GM12874 (cell line): Measurements from ENCODE around the gene LAG3.

Experiments used
- CTCF ChIP-seq: IDR thresholded peaks from 2 replicates; pipeline ENCODE4 v1.5.1; 2011; ENCODE audit warnings: low read depth, mild to moderate bottlenecking, control low read depth, low read length, moderate library complexity; ENCODE audit not compliant: insufficient read depth

Gene LAG3

DNA sequence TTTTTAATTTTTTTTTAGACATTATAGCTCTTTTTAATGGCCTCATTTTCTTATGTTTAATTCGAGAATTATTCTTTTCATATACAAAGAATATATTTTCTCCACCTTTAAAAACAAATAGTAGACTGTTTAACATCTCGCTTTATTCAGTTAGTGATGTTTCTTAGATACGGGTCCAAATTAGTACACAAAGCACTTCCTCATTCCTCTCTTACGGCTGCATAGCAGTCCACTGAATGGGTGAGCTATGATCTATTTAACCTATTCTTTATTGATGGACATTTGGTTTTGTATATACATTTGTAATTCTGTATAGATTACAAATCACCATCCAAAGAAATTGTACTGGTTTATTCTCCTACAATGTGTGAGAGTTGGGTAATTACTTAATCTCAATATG is 41.0 kb downstream of the LAG3 start:
- TF ChIP-seq CTCF: no peak

GRCh38 chr12:6816598-6816997 is 44.3 kb downstream of the LAG3 start:
- no peak for TF ChIP-seq CTCF

- TF ChIP-seq CTCF: no peak
Measured at GRCh38 chr12:6817098-6817497, 44.8 kb downstream of the LAG3 start.

DNA sequence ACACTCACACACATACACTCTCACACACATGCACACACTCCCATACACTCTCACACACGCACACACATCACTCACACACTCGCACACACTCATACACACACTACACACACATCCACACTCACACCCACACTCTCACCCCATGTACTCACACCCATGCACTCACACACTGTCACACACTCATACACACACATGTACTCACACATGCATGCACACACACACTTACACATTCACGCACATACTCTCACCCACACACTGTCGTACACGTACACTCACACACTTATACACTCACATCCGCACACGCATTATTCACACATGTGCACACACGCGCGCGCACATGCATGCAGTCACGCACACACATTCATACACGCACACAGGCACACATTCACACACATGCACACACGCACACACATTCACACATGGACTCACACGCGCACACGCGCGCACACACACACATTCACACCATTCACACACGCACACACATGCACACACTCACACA is 45.4 kb downstream of the LAG3 start:
- no peak for TF ChIP-seq CTCF

DNA sequence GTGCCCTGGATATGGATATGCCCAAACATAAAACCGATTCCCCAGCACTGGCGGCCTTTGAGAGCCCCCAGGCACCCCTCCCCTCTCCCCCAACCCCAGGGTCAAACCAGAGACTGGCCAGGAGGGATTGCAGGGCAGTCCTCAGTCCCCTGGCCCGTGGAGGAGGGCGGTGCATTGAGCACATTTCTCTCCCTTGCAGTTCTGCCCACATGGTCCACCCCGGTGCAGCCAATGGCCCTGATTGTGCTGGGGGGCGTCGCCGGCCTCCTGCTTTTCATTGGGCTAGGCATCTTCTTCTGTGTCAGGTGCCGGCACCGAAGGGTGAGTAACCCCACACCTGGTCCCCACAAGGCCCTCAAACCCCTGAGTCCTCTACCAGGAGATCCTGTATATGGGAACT is 45.9 kb downstream of the LAG3 start:
- no peak for TF ChIP-seq CTCF

- no peak for TF ChIP-seq CTCF
Measured at GRCh38 chr12:6818645-6819044, 46.3 kb downstream of the LAG3 start.

GRCh38 chr12:6819106-6820030 is 47.0 kb downstream of the LAG3 start:
- TF ChIP-seq CTCF: no peak
